ENCODE results near the gene GEMIN7.
"Not testable (repeated sequence)": the region's sequence is repeated elsewhere in the genome, so short reads cannot be mapped to it uniquely, and the experiment has no call there.

The GEMIN7 gene

DNA sequence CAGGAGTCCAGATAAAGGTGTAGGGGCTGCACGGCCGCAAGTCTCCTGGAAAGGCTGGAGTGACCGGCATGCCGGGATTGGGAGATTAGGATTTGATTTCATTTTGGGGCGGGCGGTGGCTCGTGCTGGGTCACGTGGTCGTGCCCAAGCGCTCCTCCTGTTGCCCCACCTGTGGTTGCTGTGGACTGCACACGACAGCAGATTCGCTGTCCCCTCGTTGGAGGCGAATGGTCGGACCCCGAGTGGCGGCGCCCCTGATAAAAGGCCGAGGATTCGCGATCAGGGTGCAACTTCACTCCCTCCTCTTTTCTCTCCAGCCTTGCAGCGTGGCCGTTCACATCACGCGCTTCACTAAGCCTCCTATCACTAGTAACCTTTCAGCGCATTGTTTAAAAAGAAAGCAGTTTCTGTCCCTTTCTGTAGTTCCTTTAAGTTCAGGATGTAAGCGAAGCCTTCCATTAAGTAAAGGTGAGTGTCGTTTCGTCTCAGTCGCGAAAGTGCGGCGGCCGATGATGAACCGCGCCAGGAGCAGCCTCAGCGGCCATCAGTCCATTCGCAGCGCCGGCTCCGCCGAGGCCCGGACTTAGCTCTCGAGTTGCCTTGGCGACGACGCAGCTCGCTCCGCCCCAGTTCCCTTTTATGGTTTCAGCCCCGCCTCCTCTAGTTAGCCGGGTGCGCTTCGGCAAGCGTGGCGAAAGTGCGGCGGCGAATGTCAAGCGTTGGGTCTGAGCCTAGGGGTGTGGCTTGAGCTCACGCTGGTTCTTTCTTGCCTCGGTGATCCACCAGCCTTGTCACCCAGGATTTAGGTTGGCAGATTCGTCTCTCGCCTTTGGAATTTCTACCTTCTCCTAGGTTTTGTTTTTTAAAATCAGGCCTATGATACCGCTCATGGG, 12.2 kb downstream of the GEMIN7 start:
- peak; percentile 89 for DNase-seq

DNA sequence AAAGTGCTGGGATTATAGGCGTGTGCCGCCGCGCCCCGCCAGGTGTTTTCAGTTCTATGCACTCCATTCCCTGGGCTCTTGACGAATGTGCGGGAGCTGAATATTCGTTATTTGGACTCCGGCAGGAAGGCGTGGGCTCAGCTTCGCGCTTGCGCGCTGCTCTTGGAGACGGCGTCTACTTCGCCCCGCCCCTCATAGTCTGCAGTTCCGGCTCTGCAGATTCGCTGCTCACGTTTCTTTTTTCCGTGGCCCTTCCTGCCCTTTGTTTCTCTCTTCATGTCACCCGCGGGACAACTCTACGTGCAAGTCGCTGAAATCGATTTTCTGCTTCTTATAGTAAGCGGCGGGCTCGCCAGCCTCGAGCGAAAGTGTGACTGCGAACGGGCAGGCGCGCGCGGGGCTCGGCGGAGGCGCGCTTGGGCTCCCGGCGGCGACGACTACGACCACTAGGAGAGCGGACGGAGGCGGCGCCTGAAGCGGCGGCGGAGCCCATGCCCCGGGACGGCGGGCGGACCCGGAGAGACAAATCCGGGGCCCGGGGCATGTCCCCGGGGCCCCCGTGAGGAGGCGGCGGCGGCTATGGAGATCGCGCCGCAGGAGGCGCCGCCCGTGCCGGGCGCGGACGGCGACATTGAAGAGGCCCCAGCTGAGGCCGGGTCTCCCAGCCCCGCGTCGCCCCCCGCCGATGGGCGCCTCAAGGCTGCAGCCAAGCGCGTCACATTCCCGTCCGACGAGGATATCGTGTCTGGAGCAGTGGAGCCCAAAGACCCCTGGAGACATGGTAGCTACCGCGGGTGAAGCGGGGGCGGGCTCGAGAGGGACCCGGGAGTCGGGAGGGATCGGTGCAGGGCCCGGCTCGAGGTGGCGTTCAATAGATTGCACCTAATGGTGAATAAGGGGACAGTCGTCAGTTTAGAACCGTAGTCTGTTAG, 14.0 kb downstream of the GEMIN7 start, which contains the start of gene PPP1R37:
Gene PPP1R37 (plus strand): TSS at position 433 of the 932 bp plus-strand sequence. CDS start 147 bp downstream, at position 580.
- DNase-seq: peak; percentile 82

DNA sequence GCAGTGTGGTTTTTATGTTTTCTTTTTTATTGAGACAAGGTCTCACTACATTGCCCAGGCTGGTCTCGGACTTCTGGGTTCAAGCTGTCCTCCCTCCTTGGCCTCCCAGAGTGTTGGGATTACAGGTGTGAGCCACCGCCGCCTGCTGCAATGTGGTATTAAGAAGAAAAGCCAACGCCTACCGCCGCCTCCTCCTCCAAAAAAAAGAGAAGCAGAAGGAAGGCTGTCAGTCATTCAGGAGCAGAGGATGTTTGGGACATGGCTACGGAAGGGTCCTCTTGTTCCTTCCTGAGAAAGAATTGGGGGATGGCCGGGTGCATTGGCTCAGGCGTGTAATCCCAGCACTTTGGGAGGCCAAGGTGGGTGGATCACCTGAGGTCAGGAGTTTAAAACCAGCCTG, 15.1 kb downstream of the GEMIN7 start:
- no peak for DNase-seq

DNA sequence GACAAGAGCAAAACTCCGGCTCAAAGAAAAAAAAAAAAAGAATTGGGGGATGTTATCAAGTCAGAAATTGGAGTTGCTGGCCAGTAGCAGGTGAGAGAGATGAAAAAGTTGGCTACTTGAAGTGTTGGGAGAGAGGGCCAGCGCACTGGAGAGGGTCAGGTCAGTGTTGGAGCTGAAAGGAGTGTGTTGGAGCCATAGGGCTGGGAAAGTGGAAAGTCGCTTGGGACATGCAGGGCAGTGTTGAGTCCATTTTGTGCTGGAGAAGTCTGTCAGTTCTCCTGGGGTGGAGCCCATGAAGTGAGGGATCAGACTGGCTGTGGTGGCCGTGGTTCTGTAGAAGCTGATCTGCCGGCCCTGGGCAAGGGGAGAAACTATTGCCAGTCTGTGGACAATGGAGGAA, 15.6 kb downstream of the GEMIN7 start:
- no peak for DNase-seq

DNA sequence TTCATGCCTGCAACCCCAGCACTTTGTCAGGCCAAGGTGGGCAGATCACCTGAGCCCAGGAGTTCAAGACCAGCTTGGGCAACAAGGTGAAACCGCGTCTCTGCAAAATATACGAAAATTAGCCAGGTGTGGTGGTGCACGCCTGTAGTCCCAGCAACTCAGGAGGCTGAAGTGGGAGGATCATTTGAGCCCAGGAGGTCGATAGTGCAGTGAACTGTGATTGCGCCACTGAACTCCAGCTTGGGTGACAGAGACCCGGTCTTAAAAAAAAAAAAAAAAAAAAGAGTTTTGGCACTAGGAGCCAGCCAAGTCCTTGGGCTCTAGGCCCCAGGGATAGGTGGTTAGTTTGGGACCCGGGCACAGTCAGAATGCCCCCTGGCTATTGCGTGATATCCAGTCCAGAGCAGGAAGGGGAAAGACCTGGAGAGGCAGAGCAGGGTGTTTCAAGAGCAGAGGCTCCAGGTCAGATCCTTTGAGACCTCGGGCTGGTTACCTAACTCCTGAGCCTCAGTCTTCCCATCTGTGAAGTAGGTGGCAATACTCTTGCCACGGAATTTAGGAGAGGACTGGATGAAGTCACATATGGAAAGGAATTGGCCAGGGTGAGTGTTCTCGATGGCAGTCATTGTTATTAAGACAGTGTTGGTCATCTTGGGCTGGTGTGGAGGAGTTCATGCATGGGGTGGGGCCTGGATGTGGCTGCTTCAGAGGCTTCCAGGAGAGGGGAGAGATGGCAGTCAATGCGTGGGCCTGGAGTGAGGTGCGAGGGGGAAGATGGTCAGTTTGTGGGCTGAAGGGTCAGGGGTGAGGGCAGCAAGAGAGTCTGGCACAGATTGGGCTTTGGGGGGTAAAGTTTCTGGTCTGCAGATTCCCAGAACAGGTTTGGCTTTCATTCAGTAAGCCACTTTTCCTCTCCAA, 16.7 kb downstream of the GEMIN7 start:
- no peak for DNase-seq

DNA sequence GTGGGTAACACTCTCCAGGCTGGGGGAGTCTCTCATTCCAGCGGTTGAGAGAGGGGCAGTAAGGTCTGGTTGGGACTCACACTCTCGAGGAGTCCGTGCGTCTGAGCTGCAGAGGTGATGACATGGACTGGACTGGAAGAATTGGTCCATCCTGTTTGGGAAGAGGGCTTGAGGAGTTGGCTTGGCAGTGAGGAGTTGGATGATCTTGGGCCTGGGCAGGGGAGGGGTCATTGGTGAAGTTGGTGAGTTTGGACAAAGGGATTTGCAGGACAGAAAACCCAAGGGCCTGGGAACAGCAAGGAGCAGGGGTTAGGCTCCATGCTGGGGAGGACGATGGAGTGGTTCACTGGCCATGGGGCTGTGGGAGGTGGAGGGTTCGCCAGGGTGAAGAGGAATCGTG, 17.6 kb downstream of the GEMIN7 start:
- DNase-seq: no peak

DNA sequence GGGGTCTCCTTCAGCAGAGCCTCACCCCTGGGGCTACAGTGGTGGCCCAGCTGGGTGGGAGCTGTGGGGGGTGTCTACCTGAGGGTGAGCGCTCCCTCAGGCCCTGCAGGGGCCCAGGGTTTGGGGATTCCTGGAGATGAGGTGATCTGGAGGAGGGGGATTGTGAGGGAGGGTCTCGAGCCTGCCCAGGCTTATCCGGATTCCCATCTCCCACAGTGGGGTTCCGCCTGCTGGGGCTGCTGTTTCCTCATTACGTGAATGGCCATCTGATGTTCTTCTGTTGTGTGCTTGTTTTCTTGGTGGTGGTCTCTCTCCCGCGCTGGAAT, 18.4 kb downstream of the GEMIN7 start:
- no peak for DNase-seq

DNA sequence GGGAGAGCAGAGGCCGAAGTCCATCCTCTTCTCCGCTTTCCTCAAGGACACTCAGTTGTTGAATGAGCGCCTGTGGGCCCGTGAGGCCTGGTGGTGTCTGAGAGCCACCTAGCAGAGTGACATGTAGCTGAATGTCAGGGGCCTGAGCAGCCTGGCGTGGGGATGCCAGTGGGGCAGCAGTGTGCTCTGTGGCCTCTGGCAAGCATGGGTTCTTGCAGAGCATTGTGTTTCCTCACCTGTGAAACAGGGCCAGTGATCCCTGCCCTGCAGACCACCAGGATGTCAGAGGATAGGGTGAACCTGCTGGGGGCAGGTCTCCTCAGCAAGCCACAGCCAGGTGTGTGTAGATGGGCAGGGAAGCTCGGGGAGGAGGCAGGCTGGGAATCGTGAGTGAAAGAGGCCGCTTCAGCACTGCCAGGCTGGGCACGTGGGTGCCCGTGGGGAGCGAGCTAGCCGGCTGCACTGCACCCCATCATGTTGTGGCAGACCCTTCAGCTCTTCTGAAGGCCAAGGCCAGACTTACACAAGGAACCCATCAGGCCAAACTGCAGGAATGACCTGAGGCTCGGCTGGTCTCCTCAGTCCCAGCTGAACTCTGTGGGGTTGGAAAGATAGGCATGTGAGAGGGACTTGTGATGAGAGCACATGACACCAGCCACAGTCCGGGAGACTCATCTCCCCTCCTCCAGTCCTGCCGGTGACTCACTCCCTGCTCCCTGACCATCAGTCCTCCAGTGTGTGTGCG, 18.9 kb downstream of the GEMIN7 start:
- DNase-seq: no peak

DNA sequence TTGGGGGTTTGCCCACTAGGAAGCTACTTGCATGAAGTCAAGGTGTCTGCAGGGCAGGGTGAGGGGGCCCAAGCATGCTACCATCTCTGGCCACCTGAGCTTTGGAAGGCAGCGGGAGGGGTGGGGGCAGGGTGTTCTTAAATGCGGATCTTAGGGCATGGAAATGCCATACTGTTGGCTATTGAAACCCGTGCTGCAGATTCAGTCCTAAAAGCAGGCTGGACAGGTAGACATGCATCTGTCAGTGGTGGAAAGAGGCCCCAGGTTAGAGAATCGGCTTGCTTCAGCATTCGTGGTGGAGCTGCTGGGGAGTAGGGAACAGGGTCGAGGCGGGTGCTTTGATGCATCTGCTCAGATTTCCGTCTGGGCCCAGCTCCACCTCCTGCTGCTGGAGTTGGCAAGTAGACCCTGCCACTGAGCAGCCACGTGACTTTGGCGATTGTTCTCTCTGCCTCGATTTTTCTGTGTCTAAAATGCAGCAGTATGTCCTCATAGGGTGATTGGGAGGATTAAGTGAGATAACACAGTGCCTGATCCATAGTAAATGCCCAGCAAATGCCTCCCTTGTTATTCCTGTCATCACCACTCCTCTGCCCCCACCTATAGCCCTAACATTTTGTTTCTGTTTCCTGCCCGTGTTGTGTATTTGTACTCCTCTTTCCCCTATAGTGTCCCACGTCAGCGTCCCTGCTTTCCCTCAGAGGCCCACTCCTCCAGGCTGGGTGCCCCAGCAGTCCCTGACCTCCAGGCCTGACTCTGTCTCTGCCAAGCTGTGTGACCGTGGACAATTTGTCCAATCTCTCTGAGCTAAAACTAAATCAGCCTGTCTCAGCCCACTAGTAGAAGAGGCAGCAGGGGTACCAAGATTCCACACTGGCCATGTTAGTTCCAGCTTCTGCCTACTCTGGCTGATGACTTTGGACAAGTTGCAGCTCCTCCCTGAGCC, 19.7 kb downstream of the GEMIN7 start:
- peak; percentile 34 for DNase-seq

DNA sequence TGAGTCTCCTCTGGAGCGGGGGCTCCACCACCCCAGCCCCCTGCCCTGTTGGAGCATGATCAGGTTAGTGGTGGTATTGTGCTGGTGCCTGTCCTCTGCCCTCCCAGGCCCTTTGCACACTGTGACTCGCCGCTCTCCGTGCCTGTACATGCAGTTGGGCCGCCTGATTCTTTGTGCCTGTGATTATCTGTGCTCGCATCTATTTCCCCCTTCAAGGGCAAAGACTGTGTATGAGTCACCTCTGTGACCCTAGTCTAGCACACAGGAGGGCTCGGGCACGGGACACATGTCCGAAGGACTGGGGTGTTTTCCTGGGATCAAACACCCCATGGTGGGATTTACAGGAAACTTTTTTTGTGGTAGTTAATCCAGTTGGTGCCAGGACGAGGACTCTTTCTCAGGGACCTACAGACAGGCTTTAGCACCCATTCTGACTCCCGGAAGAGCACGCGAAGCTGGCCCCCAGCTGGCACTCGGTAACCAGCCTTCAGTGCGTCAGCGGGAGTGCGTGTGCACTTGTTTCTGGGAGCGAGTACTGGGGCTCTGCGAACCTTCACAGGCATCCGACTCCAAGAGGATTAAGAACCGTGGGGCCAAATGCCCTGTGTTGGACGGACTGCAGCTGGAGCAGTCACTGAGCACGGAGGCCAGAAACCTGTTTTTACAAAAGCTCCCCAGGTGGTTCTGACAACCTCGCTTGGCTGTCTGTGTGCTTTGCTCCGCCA, 20.6 kb downstream of the GEMIN7 start:
- no peak for DNase-seq

DNA sequence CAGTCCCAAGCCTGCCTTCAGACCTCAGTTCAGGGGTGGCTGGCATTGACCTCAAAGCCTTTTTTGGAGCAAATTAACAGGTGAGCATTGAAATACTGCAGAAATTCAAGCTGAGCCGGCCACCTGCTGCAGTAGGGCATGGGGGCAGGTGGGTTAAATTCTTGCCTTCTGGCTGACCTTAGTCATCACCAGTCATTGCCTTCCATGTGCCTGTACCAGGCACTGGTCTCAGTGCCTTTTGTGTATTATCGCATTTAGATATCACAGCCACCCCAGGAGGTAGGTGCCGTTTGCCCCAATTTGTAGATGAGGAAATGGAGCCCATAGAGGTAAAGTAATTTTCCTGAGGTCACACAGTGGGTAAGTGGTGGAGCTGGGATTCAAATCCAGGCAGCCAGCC, 21.1 kb downstream of the GEMIN7 start:
- no peak for DNase-seq

DNA sequence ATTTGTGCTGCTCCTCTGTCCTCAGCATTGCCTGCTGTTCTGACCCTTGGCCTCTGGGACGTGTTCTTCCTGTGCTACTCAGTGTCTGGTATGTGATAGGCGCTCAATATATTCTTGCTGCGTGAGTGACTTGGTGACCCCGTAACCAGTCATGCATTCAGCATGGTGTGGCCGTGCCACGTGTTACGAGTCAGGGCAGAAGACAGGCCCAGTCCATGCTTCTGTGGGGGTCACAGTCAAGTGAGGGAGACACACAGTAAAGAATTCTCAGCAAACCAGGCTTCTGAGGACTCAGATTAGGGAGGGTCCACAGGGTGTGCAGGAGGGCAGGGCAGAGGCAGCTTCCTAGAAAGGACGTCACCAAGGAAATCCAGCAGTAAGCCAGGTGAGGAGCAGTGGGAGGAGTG, 21.8 kb downstream of the GEMIN7 start:
- DNase-seq: no peak

DNA sequence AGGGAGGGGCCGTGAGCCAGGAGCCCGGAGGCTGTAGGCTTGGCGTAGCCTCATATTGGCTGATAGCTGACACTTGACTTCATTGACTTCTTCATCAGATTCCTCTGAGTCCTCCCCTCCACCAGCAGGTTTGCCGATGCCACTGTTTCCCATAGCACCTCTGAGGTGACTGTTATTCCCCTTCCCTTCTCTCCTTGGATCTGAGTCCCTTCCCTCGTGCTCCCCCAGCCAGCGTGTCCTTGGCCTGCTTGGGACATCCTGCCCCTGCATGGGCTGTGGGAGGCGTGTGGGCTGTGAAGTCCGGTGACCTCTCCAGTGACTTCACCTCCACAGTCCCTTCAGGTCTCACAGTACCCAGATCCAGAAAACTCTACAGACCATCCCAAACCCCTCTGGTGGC, 22.7 kb downstream of the GEMIN7 start:
- DNase-seq: no peak

DNA sequence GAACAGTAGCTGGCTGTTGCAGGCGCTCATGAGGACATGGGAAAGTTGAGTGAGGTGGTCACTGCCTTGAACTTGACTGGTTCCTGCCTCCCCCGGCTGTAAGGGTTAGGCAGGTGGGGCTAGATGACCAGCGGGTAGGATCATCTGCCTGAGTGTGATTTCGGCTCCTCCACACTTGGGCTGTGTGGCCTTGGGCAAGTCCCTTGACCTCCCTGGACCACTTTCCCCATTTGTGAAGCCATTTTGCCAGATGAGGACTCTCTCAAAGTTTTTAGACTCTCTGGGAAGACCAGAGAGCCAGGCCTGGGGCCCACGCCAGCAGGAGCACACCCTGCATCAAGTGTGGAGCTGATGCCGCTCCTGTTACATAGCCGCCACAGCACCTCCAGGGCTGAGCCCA, 23.4 kb downstream of the GEMIN7 start:
- DNase-seq: no peak

DNA sequence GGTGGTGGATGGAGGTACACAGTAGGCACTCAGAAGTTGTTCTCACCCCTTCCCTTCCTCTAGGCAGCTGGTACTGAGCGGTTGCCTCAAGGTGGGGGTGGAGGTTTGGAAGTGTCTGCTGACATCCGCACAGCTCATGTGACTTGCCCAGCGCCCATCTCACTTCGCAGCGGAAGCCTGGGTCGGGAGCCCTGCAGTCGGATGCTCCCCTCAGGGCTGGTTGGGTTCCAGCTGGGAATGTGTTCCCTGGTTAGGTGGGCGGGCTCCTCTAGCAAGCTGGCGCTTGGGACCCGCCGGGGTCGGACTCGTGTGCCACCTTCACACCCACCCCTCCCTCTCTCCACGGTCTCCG, 24.1 kb downstream of the GEMIN7 start:
- DNase-seq: peak; percentile 62

DNA sequence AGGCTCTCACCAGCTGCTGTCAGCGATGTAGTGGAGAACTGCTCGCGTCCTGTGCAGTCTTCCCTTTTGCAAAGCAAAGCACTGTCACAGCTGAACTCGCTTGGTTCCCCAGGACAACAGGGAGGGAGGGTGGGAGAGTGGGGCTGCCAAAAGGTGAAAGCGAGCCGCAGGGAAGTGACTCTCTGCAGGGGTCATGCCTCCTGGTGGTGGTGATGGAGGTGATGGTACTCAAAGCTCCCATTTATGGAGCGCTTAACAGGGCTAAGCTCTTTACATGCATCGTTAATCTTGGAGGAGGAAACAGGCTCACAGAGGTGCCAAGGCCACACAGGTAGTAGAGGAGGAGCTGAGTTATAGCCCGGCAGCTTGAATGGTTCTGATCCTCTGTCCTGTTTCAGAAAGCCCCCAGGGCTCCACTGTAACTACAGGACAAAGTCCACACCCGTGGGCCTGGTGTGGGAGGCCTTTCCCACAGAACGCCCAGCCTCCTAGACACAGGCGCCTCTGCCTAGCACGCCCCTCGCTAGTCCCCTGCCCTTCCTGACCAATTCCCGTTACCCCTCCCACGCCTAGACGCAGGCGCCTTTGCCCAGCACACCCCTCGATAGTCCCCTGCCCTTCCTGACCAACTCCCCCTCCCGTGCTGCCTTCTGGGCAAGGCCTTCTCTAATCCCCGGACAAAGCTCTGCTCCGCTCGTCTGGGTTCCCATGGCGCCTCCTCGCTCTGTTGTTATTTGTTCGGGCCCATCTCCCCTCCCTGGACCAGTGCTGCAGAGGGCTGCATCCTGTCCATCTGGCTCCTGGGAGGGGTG, 24.7 kb downstream of the GEMIN7 start:
- DNase-seq: peak; percentile 77

DNA sequence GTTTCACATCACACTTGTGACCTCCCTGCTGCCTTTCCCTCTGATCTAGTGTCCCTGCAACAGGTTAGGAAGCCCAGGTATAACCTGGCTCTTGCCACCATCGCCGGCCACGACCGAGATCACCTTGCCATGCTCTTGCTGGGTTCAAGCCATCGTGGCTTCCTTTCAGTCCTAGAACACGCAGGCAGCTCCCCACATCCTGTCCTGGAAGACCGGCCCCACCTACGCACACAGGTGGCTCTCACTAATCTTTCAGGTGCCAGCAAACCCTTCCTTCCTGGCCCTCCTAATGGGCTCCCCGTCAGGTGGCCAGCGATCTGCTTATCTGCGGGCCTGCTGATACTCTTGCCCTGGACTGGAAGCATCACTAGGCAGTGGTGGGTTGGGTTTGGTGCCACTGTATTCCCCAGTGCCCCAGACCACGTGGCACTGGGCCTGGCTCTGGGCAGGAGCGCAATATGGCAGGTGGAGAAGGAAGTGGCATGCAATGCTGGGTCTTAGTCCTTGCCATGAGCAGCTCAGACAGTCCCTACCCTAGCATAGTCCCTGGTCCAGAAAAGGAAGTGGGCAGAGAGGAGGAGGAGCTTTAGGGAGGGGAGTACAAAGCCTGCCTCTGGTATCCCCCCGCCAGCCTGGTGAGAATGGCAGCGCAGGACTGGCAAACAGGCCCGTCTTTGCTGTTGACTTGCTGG, 25.7 kb downstream of the GEMIN7 start:
- no peak for DNase-seq

DNA sequence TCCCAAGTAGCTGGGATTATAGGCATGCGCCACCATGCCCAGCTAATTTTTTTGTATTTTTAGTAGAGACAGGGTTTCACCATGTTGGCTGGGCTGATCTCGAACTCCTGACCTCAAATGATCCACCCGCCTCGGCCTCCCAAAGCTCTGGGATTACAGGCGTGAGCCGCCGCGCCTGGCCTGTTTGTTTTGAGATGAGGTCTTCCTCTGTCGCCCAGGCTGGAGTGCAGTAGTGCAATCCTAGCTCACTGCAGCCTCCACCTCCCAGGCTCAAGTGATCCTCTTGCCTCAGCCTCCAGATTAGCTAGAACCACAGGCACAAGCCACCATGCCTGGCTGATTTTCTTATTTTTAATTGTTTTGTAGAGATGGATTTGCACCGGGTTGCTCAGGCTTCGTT, 27.3 kb downstream of the GEMIN7 start:
- not testable (repeated sequence) for DNase-seq
